Measurements from ENCODE around the gene MAGI2. TPM values are rescaled to one million over a fixed set of nuclear protein-coding genes. Genes with fewer than 3 reads are reported as not detected.

Gene MAGI2
- 0.17 TPM for total RNA-seq (2013)
- polyA plus RNA-seq (under 1 TPM in 2 of 3 donors, not detected in 1; 0.03 to 0.11 TPM), polyA minus RNA-seq (under 0.01 TPM in 1 of 2 replicates, not detected in the other), total RNA-seq (0.07 to 8.9 (median 0.46) reads per million in 11 experiments)

DNA sequence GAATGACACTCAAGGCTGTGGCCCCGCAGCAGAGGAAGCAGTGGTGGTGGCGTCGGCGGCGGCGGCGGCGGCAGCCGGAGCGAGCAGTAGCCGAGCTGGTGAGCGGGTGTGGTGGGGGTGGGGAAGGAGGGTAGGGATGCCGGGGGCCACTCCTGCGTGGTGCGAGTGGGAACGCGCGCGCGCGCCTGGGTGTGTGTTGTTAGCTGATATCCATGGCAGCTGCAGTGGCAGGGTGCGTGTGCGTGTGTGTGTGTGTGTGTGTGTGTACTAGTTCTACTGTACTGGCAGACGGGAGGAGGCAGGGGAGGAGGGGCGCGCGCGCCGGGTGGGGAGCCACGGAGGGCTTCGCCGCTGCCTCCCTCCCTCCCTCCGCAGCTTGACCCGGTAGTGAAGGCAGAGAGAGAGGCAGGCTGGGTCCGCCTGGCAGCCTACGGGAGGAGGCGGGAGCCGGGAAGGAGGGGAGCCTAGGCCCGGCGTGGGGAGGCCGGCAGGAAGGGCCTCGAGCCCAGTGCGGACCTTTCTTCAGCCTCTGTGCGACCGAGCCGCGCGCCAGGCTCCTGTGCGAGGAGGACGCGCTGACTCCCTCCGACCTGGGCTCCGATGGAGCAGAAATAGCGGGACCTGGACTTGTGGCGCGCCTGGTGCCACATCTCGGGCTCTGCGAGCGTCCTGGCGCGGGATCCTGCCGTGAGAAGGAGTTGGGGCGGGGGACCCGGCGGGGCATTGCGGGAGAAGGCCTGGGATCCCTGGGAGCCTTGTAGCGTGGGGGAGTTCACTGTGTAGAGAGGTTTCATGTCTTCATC is at the start of gene MAGI2:
TSS of gene MAGI2 (minus strand) at position 110 of the 803 bp plus-strand sequence. CDS start 347 bp downstream, outside the sequence.
- peaks cover 0 to 15% (median 6%) of the 10 kb centered on the region in 7 donors for H3K9me3 Mint-ChIP-seq
- under 1% methylated on average over 55 of the region's 67 CpGs for WGBS (ENCODE audit: insufficient coverage)
- H3K4me1 Mint-ChIP-seq = peaks cover 32% of the 10 kb centered on the region
- Histone ChIP-seq H3K36me3 (replicated peaks in 1 of 2; ENCODE audit: control insufficient read depth in 1 of 2, insufficient read depth in 2 of 2, low read length in 2 of 2) (no peaks in the 10 kb centered on the region), H3K79me2 (ENCODE audit: insufficient read depth, low read length) (no peaks in the 10 kb centered on the region), H3K4me2 (replicated peaks; ENCODE audit: extremely low read depth, low read length, poor library complexity, severe bottlenecking) (peak within 1 kb of the TSS; percentile 78), H3K27me3 (ENCODE audit: control insufficient read depth in 2 of 2, insufficient read depth in 2 of 2, low read length in 2 of 2) (peaks cover 17 to 49% of the 10 kb centered on the region in 2 donors), H3K27ac (ENCODE audit: low read depth in 1 of 2, low read length in 2 of 2) (no peak within 1 kb of the TSS), H2AFZ (ENCODE audit: insufficient read depth, low read depth, low read length, poor library complexity, severe bottlenecking) (peak within 1 kb of the TSS; percentile 74), H3K9ac (ENCODE audit: insufficient read depth, low read length, poor library complexity, severe bottlenecking) (peak within 1 kb of the TSS; percentile 36), H3K4me3 (replicated peaks in 1 of 3; ENCODE audit: low read depth in 2 of 3, low read length in 3 of 3) (peak within 1 kb of the TSS; percentile 32 to 74 (median 38)), H4K20me1 (ENCODE audit: insufficient read depth, low read length) (no peaks in the 10 kb centered on the region), H3K9me3 (replicated peaks in 1 of 2; ENCODE audit: control insufficient read depth in 1 of 2, insufficient read depth in 1 of 2, low read length in 2 of 2) (peaks cover 0 to 21% of the 10 kb centered on the region in 2 donors), H3K4me1 (ENCODE audit: control insufficient read depth in 1 of 2, insufficient read depth in 2 of 2, low read length in 2 of 2) (peaks cover 27 to 33% of the 10 kb centered on the region in 2 donors)
- peak in 1 of 3 donors; percentile 6 for DNase-seq
- peaks cover 42 to 51% (median 46%) of the 10 kb centered on the region in 3 donors for H3K27me3 Mint-ChIP-seq (ENCODE audit: low read depth in 3 of 3)
- H3K36me3 Mint-ChIP-seq = peaks cover 0 to 4% of the 10 kb centered on the region in 2 donors
- peak within 1 kb of the TSS in 2 of 7 donors; percentile 35 to 52 for H3K27ac Mint-ChIP-seq
- intact Hi-C loops (cut with micrococcal nuclease) = no loop called here
- TF ChIP-seq, protein P1, sequence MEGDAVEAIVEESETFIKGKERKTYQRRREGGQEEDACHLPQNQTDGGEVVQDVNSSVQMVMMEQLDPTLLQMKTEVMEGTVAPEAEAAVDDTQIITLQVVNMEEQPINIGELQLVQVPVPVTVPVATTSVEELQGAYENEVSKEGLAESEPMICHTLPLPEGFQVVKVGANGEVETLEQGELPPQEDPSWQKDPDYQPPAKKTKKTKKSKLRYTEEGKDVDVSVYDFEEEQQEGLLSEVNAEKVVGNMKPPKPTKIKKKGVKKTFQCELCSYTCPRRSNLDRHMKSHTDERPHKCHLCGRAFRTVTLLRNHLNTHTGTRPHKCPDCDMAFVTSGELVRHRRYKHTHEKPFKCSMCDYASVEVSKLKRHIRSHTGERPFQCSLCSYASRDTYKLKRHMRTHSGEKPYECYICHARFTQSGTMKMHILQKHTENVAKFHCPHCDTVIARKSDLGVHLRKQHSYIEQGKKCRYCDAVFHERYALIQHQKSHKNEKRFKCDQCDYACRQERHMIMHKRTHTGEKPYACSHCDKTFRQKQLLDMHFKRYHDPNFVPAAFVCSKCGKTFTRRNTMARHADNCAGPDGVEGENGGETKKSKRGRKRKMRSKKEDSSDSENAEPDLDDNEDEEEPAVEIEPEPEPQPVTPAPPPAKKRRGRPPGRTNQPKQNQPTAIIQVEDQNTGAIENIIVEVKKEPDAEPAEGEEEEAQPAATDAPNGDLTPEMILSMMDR (IDR thresholded peaks at IDR 0.05) = no peak
- H3K4me3 Mint-ChIP-seq = peak within 1 kb of the TSS; percentile 77 to 98

DNA sequence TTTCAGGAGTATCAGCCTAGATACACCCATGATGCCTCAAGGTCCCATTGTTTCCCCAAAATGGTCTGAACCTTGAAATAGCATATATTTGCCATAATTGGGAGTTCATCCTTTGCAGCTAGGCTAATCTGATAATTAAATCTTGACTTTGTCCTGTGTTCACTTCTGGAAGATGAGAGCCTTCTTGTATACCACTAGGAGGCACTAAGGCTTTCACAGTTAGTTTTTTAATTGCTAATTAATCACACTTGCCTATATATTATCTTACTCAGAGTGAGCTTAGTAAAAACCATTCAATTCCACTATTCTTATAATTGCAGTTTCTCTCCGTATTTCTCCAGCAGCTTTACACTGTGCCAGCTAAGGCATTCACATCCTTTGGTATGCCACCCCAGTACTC is 48.7 kb upstream of the MAGI2 start:
- Histone ChIP-seq H3K4me3 (replicated peaks in 1 of 3; ENCODE audit: low read depth in 2 of 3, low read length in 3 of 3) (no peak overlapping the region), H3K4me1 (ENCODE audit: control insufficient read depth in 1 of 2, insufficient read depth in 2 of 2, low read length in 2 of 2) (no peaks in the 10 kb centered on the region), H3K36me3 (replicated peaks in 1 of 2; ENCODE audit: control insufficient read depth in 1 of 2, insufficient read depth in 2 of 2, low read length in 2 of 2) (no peaks in the 10 kb centered on the region), H3K79me2 (ENCODE audit: insufficient read depth, low read length) (no peaks in the 10 kb centered on the region), H3K9ac (ENCODE audit: insufficient read depth, low read length, poor library complexity, severe bottlenecking) (no peak overlapping the region), H3K9me3 (replicated peaks in 1 of 2; ENCODE audit: control insufficient read depth in 1 of 2, insufficient read depth in 1 of 2, low read length in 2 of 2) (no peaks in the 10 kb centered on the region), H3K27me3 (ENCODE audit: control insufficient read depth in 2 of 2, insufficient read depth in 2 of 2, low read length in 2 of 2) (no peaks in the 10 kb centered on the region), H3K4me2 (replicated peaks; ENCODE audit: extremely low read depth, low read length, poor library complexity, severe bottlenecking) (no peak overlapping the region), H4K20me1 (ENCODE audit: insufficient read depth, low read length) (no peaks in the 10 kb centered on the region), H3K27ac (ENCODE audit: low read depth in 1 of 2, low read length in 2 of 2) (no peak overlapping the region), H2AFZ (ENCODE audit: insufficient read depth, low read depth, low read length, poor library complexity, severe bottlenecking) (no peak overlapping the region)
- H3K9me3 Mint-ChIP-seq = peaks cover 0 to 3% (median 0%) of the 10 kb centered on the region in 7 donors
- DNase-seq = no peak
- WGBS (ENCODE audit: insufficient coverage) = 100% methylated on average over 1 of the region's 1 CpG
- H3K27me3 Mint-ChIP-seq (ENCODE audit: low read depth in 3 of 3) = peaks cover 0 to 2% (median 2%) of the 10 kb centered on the region in 3 donors
- no peaks in the 10 kb centered on the region for H3K36me3 Mint-ChIP-seq
- H3K4me3 Mint-ChIP-seq = no peak overlapping the region
- H3K4me1 Mint-ChIP-seq = no peaks in the 10 kb centered on the region
- intact Hi-C loops (cut with micrococcal nuclease) = no loop called here
- H3K27ac Mint-ChIP-seq = no peak overlapping the region
- TF ChIP-seq, protein P1 (IDR thresholded peaks at IDR 0.05) = no peak

Data from CD14-positive monocyte (primary cell).